GM12873 (cell line): ENCODE data around the gene ACTG2.

ENCODE experiments used
- TF ChIP-seq, protein P1 (sequence below): IDR thresholded peaks from 2 replicates; pipeline ENCODE4 v1.5.1; 2012; ENCODE audit warnings: low read depth, mild to moderate bottlenecking, moderate library complexity, low read length, control low read depth; ENCODE audit not compliant: insufficient read depth; ENCODE audit errors: missing control alignments

ACTG2 gene

DNA sequence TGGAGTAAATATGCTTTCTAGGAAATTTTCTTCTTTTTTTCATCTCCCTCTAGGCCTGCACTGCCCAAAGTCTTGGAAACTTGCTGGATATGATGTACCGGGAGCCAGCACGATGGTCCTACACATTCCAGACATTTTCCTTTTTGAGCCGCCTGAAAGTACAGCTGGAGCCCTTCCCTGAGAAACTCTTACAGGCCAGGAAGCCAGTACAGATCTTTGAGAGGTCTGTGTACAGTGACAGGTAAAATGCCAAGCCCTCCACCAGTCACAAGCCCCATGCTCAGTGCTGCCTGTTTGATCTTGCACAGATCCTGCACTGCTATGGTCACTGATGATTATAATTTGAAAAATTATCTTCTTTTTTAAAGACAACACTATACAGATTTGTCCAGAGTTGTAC, 53.9 kb downstream of the ACTG2 start:
- TF ChIP-seq, protein P1, sequence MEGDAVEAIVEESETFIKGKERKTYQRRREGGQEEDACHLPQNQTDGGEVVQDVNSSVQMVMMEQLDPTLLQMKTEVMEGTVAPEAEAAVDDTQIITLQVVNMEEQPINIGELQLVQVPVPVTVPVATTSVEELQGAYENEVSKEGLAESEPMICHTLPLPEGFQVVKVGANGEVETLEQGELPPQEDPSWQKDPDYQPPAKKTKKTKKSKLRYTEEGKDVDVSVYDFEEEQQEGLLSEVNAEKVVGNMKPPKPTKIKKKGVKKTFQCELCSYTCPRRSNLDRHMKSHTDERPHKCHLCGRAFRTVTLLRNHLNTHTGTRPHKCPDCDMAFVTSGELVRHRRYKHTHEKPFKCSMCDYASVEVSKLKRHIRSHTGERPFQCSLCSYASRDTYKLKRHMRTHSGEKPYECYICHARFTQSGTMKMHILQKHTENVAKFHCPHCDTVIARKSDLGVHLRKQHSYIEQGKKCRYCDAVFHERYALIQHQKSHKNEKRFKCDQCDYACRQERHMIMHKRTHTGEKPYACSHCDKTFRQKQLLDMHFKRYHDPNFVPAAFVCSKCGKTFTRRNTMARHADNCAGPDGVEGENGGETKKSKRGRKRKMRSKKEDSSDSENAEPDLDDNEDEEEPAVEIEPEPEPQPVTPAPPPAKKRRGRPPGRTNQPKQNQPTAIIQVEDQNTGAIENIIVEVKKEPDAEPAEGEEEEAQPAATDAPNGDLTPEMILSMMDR = no peak

DNA sequence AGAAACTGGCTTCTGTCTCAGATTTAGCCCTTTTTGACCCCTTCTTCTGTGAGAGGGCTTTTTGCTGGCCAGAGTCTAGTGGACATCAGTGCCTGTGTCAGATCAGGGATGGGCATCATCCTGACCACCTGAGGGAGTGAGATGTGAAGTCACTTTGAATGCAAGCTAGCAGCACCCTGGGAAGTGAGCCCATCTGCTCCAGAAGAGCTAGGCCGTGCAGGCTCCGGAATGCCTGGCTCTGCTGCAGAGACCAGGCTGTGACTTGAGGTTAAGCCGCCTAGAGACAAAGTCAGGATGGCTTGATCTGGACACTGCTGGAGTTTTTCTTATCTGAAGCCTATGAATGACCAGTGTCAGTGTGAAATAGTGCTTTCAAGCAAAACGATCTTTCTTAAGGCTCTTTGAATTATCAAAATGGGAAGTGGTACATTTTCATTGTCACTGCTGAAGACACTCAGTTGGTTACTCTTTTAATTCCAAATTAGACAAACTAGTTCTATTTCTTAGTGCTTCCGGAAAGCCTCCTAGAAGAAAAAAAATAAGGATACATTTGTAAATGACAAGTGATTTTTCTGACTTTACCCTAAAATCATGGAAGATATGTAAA, 54.7 kb downstream of the ACTG2 start:
- TF ChIP-seq, protein P1 = no peak

DNA sequence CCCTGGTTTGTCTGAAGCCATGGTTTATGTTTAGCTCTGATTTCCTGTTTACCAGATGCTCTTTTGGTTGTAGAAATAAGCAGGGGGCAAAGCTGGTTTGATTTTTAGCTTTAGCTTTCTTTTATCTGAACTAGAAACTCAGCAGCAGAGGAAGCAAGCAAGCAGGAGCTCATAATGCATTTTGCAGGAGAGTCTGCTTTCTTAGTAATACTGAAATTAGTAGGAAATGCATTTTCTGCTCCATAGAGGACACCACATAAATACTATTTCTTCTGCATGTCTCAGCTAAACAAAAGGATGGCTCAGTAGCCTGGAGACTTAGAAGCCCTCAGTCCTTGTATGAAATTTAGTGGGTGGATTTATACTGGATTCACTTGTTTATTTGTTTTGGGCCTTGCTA, 57.0 kb downstream of the ACTG2 start:
- TF ChIP-seq, protein P1 = no peak

DNA sequence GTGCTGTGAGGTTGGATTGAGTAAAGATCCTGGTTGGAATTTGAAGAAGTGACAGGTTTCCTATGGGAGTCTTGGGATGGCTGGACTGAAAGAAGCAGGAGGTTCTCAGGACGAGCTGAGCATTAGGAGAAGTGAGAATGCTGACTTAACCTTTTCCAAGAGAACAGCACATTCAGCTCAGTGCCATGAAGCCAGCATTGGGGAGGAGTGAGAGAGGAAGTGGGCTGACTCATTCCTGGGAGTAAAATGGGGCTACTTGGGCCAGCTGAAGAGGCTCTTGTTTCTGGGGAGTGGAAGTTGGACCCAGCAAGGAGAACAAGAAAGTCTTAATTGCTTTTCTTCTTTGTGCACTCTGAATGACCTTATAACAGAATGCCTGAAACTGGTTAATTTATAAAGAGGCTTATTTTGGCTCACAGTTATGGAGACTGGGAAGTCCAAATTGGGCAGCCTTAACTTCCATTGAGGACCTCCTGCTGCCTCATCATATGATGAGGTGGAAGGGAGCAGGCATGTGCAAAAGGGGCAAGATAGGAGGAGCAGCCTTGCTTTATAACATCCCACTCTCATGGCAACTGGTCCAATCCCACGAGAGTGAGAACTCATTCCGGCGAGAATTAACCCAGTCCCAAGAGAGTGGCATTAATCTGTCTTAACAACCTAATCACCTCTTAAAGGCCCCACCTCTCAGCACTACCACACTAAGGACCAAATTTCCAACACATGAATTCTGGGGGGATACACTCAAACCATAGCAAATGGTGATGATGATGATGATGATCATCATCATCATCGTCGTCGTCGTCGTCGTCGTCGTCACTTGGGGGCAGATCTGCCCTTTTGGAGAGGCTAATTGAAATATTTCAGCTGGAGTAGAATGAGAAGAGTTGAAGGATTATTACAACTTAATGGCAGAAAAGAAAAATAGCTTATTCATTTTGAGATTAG, 60.0 kb downstream of the ACTG2 start:
- TF ChIP-seq, protein P1 = no peak

DNA sequence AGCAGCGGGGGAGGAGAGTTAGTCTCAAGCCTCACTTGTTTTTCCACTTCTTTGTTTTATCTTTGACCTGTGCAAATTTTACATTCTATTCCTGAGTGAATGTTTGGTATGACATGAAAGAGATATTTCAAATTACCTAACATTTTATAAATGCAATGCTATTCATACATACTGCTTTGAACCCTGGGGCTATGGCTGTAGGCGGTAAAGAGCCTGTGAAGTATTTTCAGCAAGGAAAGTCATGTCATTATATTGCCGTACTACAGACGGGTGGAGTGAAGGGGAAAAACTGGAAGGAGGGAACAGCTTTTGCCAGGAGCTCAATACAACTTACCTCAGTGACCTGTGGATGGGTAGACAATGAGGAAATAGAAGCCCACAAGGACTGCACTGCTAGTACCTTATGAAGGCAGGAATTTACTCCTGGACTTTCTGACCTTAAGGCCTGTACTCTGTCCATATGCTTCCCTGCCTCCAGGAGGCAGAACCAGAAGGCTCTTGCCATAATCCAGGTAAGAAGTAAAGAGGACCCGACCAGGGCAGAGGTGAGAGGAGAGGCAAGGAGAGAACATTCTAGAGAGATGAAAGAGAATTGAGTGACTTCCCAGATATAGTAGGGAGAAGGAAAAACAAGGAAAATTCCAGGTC, 63.5 kb downstream of the ACTG2 start:
- TF ChIP-seq, protein P1 = no peak

DNA sequence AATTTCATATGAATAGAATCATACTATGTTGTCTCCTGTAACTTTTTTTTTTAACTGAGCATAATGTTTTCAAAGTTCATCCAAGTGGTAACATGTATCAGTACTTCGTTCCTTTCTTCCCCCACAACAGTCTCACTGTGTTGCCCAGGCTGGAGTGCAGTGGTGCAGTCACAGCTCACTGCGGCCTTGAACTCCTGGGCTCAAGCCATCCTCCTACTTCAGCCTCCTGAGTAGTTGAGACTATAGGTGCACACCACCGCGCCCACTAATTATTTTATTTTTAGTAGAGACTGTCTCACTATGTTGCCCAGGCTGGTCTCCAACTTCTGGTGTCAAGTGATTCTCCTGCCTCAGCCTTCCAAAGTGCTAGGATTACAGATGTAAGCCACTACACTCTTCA, 68.5 kb downstream of the ACTG2 start:
- TF ChIP-seq, protein P1 = no peak
